ENCODE measurements around the gene PLPPR4. TPM values are rescaled to one million over a fixed set of nuclear protein-coding genes. Genes with fewer than 3 reads are reported as not detected.

PLPPR4 gene
- total RNA-seq, 1 experiment from 2014 or later = 0.42 TPM

DNA sequence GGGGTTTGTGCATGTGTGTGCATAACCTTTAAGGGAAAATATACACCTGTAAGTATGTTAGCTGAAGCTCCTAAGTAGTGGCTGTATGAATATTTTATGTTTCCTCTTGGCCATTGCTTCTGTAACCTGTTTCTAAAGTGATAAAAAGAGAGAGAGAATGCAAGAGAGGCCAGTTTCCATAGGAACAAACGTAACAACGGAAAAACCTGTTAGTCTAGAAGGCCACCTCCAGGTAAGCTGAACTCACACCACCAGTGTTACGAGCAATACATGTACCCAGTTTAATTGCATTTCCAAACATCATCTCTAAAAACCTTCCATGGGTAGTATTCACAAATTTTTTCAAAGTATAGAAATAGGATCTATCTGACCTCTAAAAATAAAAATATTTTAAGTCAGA lies 63.1 kb downstream of the PLPPR4 start:
- H4K20me1 ChIP-seq (ENCODE audit: insufficient read depth) = no peaks in the 10 kb centered on the region
- H3K4me2 ChIP-seq (ENCODE audit: low read length) = no peak overlapping the region
- no peak overlapping the region for H3K27ac ChIP-seq (ENCODE audit: low read depth, low read length)
- no peaks in the 10 kb centered on the region for H3K79me2 ChIP-seq (ENCODE audit: insufficient read depth, low read length)
- ChIA-PET CTCF (interaction anchor here (1.5 kb wide), 2 partner anchors 17 to 147 kb away, joined by 4 read pairs; no protein-coding TSS in a partner anchor), RAD21 (ENCODE audit: low non-redundant PET in 1 of 2, low total read pairs in 2 of 2, uncharacterized antibody in 2 of 2, unreplicated experiment in 2 of 2) (no interaction called here), POLR2A (no interaction called here)
- intact Hi-C loops (cut with micrococcal nuclease) = no loop called here
- TF ChIP-seq EZH2phosphoT487 (IDR thresholded peaks at IDR 0.05; ENCODE audit: borderline replicate concordance) (no peak), SIN3A (IDR thresholded peaks at IDR 0.05; ENCODE audit: low read depth) (no peak), RAD21 (IDR thresholded peaks at IDR 0.05; ENCODE audit: low read depth) (no peak), POLR2A (IDR thresholded peaks at IDR 0.05; ENCODE audit: borderline replicate concordance, extremely low read depth, insufficient read depth, insufficient read length) (no peak), MAX (IDR thresholded peaks at IDR 0.05) (no peak), TCF7L2 (IDR thresholded peaks at IDR 0.05; ENCODE audit: borderline replicate concordance, extremely low read depth, insufficient read depth, insufficient read length) (no peak), JUND (IDR thresholded peaks at IDR 0.05) (no peak), EGR1 (IDR thresholded peaks at IDR 0.05; ENCODE audit: low read depth) (no peak), YY1 (IDR thresholded peaks at IDR 0.05; ENCODE audit: extremely low read depth, insufficient replicate concordance, low read depth, low read length) (no peak), POLR2AphosphoS5 (IDR thresholded peaks at IDR 0.05; ENCODE audit: low read depth, low read length) (no peak)
- TF ChIP-seq, protein P1, sequence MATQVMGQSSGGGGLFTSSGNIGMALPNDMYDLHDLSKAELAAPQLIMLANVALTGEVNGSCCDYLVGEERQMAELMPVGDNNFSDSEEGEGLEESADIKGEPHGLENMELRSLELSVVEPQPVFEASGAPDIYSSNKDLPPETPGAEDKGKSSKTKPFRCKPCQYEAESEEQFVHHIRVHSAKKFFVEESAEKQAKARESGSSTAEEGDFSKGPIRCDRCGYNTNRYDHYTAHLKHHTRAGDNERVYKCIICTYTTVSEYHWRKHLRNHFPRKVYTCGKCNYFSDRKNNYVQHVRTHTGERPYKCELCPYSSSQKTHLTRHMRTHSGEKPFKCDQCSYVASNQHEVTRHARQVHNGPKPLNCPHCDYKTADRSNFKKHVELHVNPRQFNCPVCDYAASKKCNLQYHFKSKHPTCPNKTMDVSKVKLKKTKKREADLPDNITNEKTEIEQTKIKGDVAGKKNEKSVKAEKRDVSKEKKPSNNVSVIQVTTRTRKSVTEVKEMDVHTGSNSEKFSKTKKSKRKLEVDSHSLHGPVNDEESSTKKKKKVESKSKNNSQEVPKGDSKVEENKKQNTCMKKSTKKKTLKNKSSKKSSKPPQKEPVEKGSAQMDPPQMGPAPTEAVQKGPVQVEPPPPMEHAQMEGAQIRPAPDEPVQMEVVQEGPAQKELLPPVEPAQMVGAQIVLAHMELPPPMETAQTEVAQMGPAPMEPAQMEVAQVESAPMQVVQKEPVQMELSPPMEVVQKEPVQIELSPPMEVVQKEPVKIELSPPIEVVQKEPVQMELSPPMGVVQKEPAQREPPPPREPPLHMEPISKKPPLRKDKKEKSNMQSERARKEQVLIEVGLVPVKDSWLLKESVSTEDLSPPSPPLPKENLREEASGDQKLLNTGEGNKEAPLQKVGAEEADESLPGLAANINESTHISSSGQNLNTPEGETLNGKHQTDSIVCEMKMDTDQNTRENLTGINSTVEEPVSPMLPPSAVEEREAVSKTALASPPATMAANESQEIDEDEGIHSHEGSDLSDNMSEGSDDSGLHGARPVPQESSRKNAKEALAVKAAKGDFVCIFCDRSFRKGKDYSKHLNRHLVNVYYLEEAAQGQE (IDR thresholded peaks at IDR 0.05; ENCODE audit: low read depth) = no peak
- TF ChIP-seq, protein P2, sequence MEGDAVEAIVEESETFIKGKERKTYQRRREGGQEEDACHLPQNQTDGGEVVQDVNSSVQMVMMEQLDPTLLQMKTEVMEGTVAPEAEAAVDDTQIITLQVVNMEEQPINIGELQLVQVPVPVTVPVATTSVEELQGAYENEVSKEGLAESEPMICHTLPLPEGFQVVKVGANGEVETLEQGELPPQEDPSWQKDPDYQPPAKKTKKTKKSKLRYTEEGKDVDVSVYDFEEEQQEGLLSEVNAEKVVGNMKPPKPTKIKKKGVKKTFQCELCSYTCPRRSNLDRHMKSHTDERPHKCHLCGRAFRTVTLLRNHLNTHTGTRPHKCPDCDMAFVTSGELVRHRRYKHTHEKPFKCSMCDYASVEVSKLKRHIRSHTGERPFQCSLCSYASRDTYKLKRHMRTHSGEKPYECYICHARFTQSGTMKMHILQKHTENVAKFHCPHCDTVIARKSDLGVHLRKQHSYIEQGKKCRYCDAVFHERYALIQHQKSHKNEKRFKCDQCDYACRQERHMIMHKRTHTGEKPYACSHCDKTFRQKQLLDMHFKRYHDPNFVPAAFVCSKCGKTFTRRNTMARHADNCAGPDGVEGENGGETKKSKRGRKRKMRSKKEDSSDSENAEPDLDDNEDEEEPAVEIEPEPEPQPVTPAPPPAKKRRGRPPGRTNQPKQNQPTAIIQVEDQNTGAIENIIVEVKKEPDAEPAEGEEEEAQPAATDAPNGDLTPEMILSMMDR (IDR thresholded peaks at IDR 0.05 in 2 of 3, conservative IDR thresholded peaks at IDR 0.05 in 1 of 3; ENCODE audit: borderline replicate concordance in 1 of 3, insufficient read depth in 1 of 3, low read depth in 2 of 3, low read length in 2 of 3) = no peak
- H3K4me3 ChIP-seq (replicated peaks in 1 of 2; ENCODE audit: low read depth in 1 of 2, low read length in 2 of 2) = no peak overlapping the region
- no peak for DNase-seq (ENCODE audit: low read depth, low spot score)
- H3K4me1 ChIP-seq (ENCODE audit: control insufficient read depth in 1 of 2, insufficient read depth in 2 of 2, low read length in 2 of 2) = no peaks in the 10 kb centered on the region
- H3K9me3 ChIP-seq (ENCODE audit: control insufficient read depth in 1 of 2, insufficient read depth in 1 of 2, low read depth in 1 of 2, low read length in 2 of 2) = no peaks in the 10 kb centered on the region
- no peak overlapping the region for H2AFZ ChIP-seq (ENCODE audit: low read depth, low read length, poor library complexity, severe bottlenecking)
- H3K9me2 ChIP-seq (ENCODE audit: insufficient read depth) = no peaks in the 10 kb centered on the region
- H3K27me3 ChIP-seq (ENCODE audit: insufficient read depth, low read length) = no peaks in the 10 kb centered on the region
- no peak overlapping the region for H3K9ac ChIP-seq (ENCODE audit: low read length)
- H3K36me3 ChIP-seq (ENCODE audit: control insufficient read depth in 1 of 2, insufficient read depth in 2 of 2, low read length in 2 of 2) = no peaks in the 10 kb centered on the region
- no TSS peak for BruUV-seq (replicated peaks)
- no peak for ATAC-seq

Data from HCT116 (cell line).